Mesothelial cell of epicardium (in vitro differentiated cells): ENCODE data around the gene LRSAM1. TPM values are rescaled to one million over a fixed set of nuclear protein-coding genes. Genes with fewer than 3 reads are reported as not detected.

ENCODE experiments used
- DNase-seq, 2 experiments: peaks; one replicate each; pipeline ENCODE4 v3.0.0; 2021; ENCODE audit warnings: low spot score in 2 of 2; ENCODE audit not compliant: unreplicated experiment in 2 of 2
- H3K27ac Mint-ChIP-seq: 2 replicates; pipeline ENCODE4 v1.8.0; 2021; ENCODE audit warnings: mixed read lengths
- H3K27me3 Mint-ChIP-seq: 2 replicates; pipeline ENCODE4 v1.8.0; 2021; ENCODE audit warnings: low read depth, mixed read lengths
- H3K36me3 Mint-ChIP-seq: 2 replicates; pipeline ENCODE4 v1.8.0; 2021; ENCODE audit warnings: mixed read lengths
- H3K4me1 Mint-ChIP-seq: 2 replicates; pipeline ENCODE4 v1.8.0; 2021; ENCODE audit warnings: mixed read lengths
- H3K4me3 Mint-ChIP-seq: 2 replicates; pipeline ENCODE4 v1.8.0; 2021; ENCODE audit warnings: mild to moderate bottlenecking, moderate library complexity, mixed read lengths
- H3K9me3 Mint-ChIP-seq: 2 replicates; pipeline ENCODE4 v1.8.0; 2021; ENCODE audit warnings: mixed read lengths
- total RNA-seq: library from RNA; stranded (reverse); gene quantifications from 3 replicates; pipeline ENCODE4 v1.2.1, GENCODE V29; 2021
- TF ChIP-seq, protein P1 (sequence below): fragments of 200-600 bp; sonication (generic); IDR thresholded peaks from one replicate; pipeline ENCODE4 v1.5.0; 2021; ENCODE audit warnings: antibody characterized with exemption; ENCODE audit not compliant: unreplicated experiment

Gene LRSAM1
- total RNA-seq, result 27.1 to 28.0 TPM (median 27.4 TPM) in 3 replicates

DNA sequence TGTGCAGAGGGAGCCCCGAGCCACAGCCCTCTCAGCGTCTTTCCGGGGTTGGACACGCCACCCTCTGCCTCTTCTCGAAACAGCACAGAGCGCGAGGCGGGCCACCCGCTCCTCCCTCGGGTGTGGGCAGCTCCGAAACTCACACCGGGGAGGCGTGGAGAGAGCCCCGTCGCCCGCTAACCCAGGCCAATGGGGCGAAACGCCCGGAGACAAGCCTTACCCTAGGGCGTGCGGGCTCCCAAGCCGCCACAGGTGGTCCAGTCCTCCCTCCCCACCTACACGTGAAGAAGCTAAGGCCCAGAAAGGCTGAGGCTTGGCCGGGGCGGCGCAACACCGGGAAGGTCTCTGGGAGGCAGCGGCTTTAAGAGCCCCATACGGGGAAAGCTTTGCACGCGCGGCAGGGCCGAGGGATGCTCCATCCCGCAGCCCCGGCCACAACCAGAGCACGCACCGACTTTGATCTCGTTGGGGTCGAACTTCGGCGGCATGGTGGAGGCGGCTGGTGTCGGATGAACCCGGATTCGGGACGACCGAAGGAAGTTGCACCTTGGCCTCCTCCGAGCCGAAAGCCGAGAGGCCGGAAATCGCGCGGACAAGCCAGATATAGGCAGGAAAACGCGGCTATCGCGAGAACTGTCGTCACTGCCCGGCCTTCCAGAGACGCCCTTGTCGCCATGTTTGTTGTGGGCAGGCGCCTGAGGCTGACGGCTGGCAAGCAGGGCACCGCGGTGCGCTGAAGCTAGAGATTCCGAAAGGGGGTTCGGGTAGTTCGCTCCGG lies at the start of gene LRSAM1, which contains the start of gene RPL12:
TSS of gene LRSAM1 (plus strand) at position 681 of the 778 bp plus-strand sequence. CDS start 3,018 bp downstream, outside the sequence.
TSS of gene RPL12 (minus strand) at position 577 of the 778 bp plus-strand sequence. CDS start at position 488, 89 bp downstream.
- Mint-ChIP-seq H3K36me3 (peaks cover 39% of the 10 kb centered on the region), H3K4me1 (peaks cover 34% of the 10 kb centered on the region)

DNA sequence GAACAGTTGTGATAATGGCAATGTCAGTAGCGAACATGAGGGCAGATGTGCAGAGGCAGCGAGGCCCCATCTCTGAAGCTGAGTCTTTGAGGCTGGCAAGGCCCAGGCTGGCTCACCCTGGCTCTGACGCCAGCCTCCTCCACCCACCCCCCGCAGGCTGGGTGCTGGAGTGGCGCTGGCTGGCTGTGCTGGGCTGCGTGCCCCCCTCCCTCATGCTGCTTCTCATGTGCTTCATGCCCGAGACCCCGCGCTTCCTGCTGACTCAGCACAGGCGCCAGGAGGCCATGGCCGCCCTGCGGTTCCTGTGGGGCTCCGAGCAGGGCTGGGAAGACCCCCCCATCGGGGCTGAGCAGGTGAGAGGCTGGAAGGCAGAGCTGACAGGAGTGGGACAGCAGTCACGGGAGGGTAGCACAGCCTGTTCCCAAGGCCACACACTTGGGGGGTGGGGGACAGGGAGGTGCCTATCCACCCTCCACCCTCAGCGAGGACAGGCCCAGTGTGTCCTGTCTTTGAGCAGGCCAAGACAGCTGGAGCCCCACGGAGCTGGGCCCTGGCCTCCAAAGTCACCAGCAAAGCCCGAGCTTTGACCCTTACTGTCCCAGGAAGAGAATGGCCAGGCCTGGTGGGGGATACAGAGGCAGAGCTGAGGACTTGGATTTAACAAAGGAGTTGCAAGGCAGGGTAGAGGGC lies 48.8 kb upstream of the LRSAM1 start:
- H3K27ac Mint-ChIP-seq, result no peak overlapping the region
- H3K4me3 Mint-ChIP-seq, result no peak overlapping the region
- TF ChIP-seq, protein P1, sequence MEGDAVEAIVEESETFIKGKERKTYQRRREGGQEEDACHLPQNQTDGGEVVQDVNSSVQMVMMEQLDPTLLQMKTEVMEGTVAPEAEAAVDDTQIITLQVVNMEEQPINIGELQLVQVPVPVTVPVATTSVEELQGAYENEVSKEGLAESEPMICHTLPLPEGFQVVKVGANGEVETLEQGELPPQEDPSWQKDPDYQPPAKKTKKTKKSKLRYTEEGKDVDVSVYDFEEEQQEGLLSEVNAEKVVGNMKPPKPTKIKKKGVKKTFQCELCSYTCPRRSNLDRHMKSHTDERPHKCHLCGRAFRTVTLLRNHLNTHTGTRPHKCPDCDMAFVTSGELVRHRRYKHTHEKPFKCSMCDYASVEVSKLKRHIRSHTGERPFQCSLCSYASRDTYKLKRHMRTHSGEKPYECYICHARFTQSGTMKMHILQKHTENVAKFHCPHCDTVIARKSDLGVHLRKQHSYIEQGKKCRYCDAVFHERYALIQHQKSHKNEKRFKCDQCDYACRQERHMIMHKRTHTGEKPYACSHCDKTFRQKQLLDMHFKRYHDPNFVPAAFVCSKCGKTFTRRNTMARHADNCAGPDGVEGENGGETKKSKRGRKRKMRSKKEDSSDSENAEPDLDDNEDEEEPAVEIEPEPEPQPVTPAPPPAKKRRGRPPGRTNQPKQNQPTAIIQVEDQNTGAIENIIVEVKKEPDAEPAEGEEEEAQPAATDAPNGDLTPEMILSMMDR, result no peak
- no peaks in the 10 kb centered on the region for H3K27me3 Mint-ChIP-seq
- H3K9me3 Mint-ChIP-seq, result no peaks in the 10 kb centered on the region
- peaks cover 7% of the 10 kb centered on the region for H3K4me1 Mint-ChIP-seq
- peaks cover 3% of the 10 kb centered on the region for H3K36me3 Mint-ChIP-seq
- DNase-seq, result no peak

More for the DNA sequence above, at the start of gene LRSAM1, which contains the start of gene RPL12:
- Mint-ChIP-seq H3K27me3 (no peaks in the 10 kb centered on the region), H3K9me3 (no peaks in the 10 kb centered on the region), H3K4me3 (peak within 1 kb of the TSS; percentile 96), H3K27ac (peak within 1 kb of the TSS; percentile 97)
- DNase-seq, result peak; percentile 96 to 99
- TF ChIP-seq, protein P1, result no peak

GRCh38 chr9:127403507-127404192 lies 47.7 kb upstream of the LRSAM1 start:
- no peak for DNase-seq
- Mint-ChIP-seq H3K36me3 (peaks cover 5% of the 10 kb centered on the region), H3K4me1 (peaks cover under 1% of the 10 kb centered on the region), H3K27ac (no peak overlapping the region), H3K9me3 (no peaks in the 10 kb centered on the region), H3K27me3 (no peaks in the 10 kb centered on the region), H3K4me3 (no peak overlapping the region)
- TF ChIP-seq, protein P1, result no peak

DNA sequence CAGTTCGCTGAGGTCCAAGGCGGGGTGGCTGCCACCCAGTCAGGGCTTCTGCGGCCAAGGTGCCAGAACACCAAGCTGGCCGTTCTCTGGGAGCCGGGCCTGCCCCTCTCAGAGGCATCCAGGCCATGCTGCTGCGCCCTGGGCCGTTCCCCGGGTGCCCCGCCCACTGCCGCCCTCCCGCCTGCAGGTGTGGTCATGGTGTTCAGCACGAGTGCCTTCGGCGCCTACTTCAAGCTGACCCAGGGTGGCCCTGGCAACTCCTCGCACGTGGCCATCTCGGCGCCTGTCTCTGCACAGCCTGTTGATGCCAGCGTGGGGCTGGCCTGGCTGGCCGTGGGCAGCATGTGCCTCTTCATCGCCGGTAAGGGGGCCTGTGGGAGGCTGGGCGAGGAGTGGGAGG lies 46.7 kb upstream of the LRSAM1 start:
- Mint-ChIP-seq H3K36me3 (peaks cover 5% of the 10 kb centered on the region), H3K27me3 (no peaks in the 10 kb centered on the region), H3K9me3 (no peaks in the 10 kb centered on the region), H3K4me1 (no peaks in the 10 kb centered on the region), H3K27ac (no peak overlapping the region), H3K4me3 (no peak overlapping the region)
- TF ChIP-seq, protein P1, result no peak
- no peak for DNase-seq

DNA sequence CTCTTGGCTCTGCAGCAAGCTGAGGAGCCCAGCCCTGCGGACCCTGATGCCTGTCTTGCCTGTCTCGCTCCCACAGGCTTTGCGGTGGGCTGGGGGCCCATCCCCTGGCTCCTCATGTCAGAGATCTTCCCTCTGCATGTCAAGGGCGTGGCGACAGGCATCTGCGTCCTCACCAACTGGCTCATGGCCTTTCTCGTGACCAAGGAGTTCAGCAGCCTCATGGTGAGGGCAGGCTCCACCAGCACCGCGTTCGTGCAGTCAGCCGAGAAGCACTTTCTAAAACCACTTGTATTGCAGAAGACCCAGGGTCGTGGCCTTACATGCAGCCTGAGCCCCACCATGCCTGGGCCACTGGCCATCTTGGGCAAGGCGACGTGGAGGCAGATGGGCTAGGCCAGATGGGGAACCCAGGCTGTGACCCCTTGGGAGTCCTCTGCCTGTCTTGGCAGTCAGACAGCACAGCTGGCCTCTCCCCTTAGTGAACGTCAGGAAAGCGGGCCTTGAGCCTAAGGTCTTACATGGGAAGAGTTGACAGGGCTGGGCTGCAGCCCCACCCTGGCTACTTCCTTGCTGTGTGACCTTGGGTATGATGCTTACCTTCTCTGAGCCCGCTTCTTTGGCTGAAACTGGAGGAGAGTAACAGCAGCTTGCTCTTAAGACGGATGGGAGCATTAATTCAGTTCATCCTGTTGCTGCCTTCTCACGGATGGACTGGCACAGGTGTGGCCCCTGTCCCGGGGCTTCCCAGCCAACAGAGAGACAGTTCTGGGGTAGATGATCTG lies 45.8 kb upstream of the LRSAM1 start:
- Mint-ChIP-seq H3K9me3 (no peaks in the 10 kb centered on the region), H3K4me3 (no peak overlapping the region), H3K36me3 (peaks cover 5% of the 10 kb centered on the region), H3K27me3 (no peaks in the 10 kb centered on the region), H3K4me1 (no peaks in the 10 kb centered on the region), H3K27ac (no peak overlapping the region)
- DNase-seq, result no peak
- TF ChIP-seq, protein P1, result no peak
